Liver (tissue), 9 donors: ENCODE results near the gene ADGRG3. TPM values are rescaled to one million over a fixed set of nuclear protein-coding genes. Genes with fewer than 3 reads are reported as not detected.

Experiments
- DNase-seq: peaks from one replicate; pipeline ENCODE4 v3.0.0-alpha.2; 2017; ENCODE audit warnings: low spot score
- H3K27ac ChIP-seq, 2 donors: one replicate each; pipeline ENCODE4 v1.7.0; 2013; ENCODE audit warnings: inconsistent platforms in 2 of 2, low read length in 2 of 2, control low read depth in 1 of 2, low read depth in 1 of 2, mild to moderate bottlenecking in 1 of 2
- H3K27me3 ChIP-seq, 4 donors: one replicate each; pipeline versions ENCODE4 v1.6.1 to v1.7.0; 2013; ENCODE audit warnings: low read length in 3 of 4, inconsistent platforms in 1 of 4, mild to moderate bottlenecking in 1 of 4, moderate library complexity in 1 of 4; ENCODE audit not compliant: control insufficient read depth in 4 of 4, insufficient read depth in 4 of 4
- H3K36me3 ChIP-seq, 4 donors: one replicate each; pipeline versions ENCODE4 v1.6.1 to v1.7.0; 2013; ENCODE audit warnings: low read length in 3 of 4, mild to moderate bottlenecking in 3 of 4, low read depth in 1 of 4, moderate library complexity in 1 of 4; ENCODE audit not compliant: control insufficient read depth in 4 of 4, insufficient read depth in 3 of 4
- H3K4me1 ChIP-seq, 4 donors: one replicate each; pipeline versions ENCODE4 v1.6.1 to v1.7.0; 2013; ENCODE audit warnings: low read length in 3 of 4, mild to moderate bottlenecking in 3 of 4, moderate library complexity in 1 of 4; ENCODE audit not compliant: control insufficient read depth in 4 of 4, insufficient read depth in 4 of 4
- H3K4me3 ChIP-seq, 3 donors: one replicate each; pipeline versions ENCODE4 v1.6.1 to v1.7.0; 2013; ENCODE audit warnings: low read length in 3 of 3, control low read depth in 1 of 3, low read depth in 1 of 3, mild to moderate bottlenecking in 1 of 3
- H3K9ac ChIP-seq, 2 donors: one replicate each; pipeline ENCODE4 v1.7.0; 2013; ENCODE audit warnings: low read length in 2 of 2, mild to moderate bottlenecking in 2 of 2, moderate library complexity in 2 of 2, control low read depth in 1 of 2, low read depth in 1 of 2
- H3K9me3 ChIP-seq, 4 donors: one replicate each; pipeline versions ENCODE4 v1.6.1 to v1.7.0; 2013; ENCODE audit warnings: low read length in 3 of 4; ENCODE audit not compliant: control insufficient read depth in 4 of 4
- ATF3 ChIP-seq: IDR thresholded peaks from 2 replicates; pipeline ENCODE4 v1.6.1; 2016; ENCODE audit warnings: antibody characterized with exemption
- EGR1 ChIP-seq, 2 donors: IDR thresholded peaks; 2 replicates each; pipeline ENCODE4 v1.6.1; 2016 to 2018; ENCODE audit warnings: antibody characterized with exemption in 2 of 2, low read depth in 2 of 2
- FOXA1 ChIP-seq: IDR thresholded peaks from 2 replicates; pipeline ENCODE4 v1.6.1; 2016; ENCODE audit warnings: antibody characterized with exemption
- FOXA2 ChIP-seq: IDR thresholded peaks from 2 replicates; pipeline ENCODE4 v1.6.1; 2016; ENCODE audit warnings: antibody characterized with exemption
- GABPA ChIP-seq, 2 donors: IDR thresholded peaks in 1 of 2; conservative IDR thresholded peaks in 1 of 2; 2 replicates each; pipeline ENCODE4 v1.6.1; 2016; ENCODE audit warnings: antibody characterized with exemption in 2 of 2, mild to moderate bottlenecking in 1 of 2, moderate library complexity in 1 of 2
- JUND ChIP-seq, 2 donors: IDR thresholded peaks; 2 replicates each; pipeline ENCODE4 v1.6.1; 2016; ENCODE audit warnings: antibody characterized with exemption in 2 of 2
- NR2F2 ChIP-seq: IDR thresholded peaks from 2 replicates; pipeline ENCODE4 v1.6.1; 2016; ENCODE audit warnings: antibody characterized with exemption
- RAD21 ChIP-seq, 2 donors: IDR thresholded peaks; 2 replicates each; pipeline ENCODE4 v1.6.1; 2016; ENCODE audit warnings: antibody characterized with exemption in 2 of 2, mild to moderate bottlenecking in 2 of 2
- REST ChIP-seq: IDR thresholded peaks from 2 replicates; pipeline ENCODE4 v1.6.1; 2016; ENCODE audit warnings: antibody characterized with exemption, mild to moderate bottlenecking
- RXRA ChIP-seq, 2 donors: IDR thresholded peaks; 2 replicates each; pipeline ENCODE4 v1.6.1; 2017 to 2018; ENCODE audit warnings: antibody characterized with exemption in 2 of 2, mild to moderate bottlenecking in 1 of 2
- ZBTB33 ChIP-seq: IDR thresholded peaks from 2 replicates; pipeline ENCODE4 v1.6.1; 2016; ENCODE audit warnings: antibody characterized with exemption
- WGBS: extraction: QIAGEN DNeasy Blood & Tissue Kit; methylation state at CpG from one replicate; pipeline ENCODE4 v1.1.7; 2013; 5-methylcytosine and 5-hydroxymethylcytosine counted together
- polyA plus RNA-seq, 2 donors: library from polyadenylated mRNA; stranded (reverse) in 1 of 2; unstranded in 1 of 2; fragments of 200-250 nt in 1 of 2; fragments of >200 nt in 1 of 2; fragmentation: Nextera tagmentation in 1 of 2; extraction: Ambion mirVana in 1 of 2; gene quantifications; one replicate each; pipeline versions ENCODE4 v1.2.1 to v1.2.3, GENCODE V29; 2013 to 2015
- total RNA-seq, 2 donors: library from RNA; depleted of rRNA; stranded (reverse); fragments of >200 nt; gene quantifications; one replicate each; pipeline ENCODE4 v1.2.3, GENCODE V29; 2014
- donor health status: healthy.
- donor health status: healthy.
- donor health status: healthy.
- donor health status: healthy.
- donor health status: healthy.

ADGRG3 gene
- total and polyA plus RNA-seq, 4 donors, result 0.52 to 3.2 (median 1.0) TPM

GRCh38 chr16:57724531-57724930, 56.4 kb downstream of the ADGRG3 start:
- DNase-seq, result no peak
- H3K27ac ChIP-seq, result no peak overlapping the region
- no peak for TF ChIP-seq ZBTB33
- TF ChIP-seq REST, result no peak
- no peak for TF ChIP-seq ATF3
- no peak for TF ChIP-seq NR2F2
- no peak for TF ChIP-seq GABPA (IDR thresholded peaks at IDR 0.05 in 1 of 2, conservative IDR thresholded peaks at IDR 0.05 in 1 of 2)
- TF ChIP-seq EGR1 (IDR thresholded peaks at IDR 0.05; ENCODE audit: low read depth in 2 of 2), result no peak
- H3K36me3 ChIP-seq, result no peaks in the 10 kb centered on the region
- H3K4me3 ChIP-seq, result no peak overlapping the region
- no peaks in the 10 kb centered on the region for H3K9me3 ChIP-seq
- H3K4me1 ChIP-seq, result peaks cover 0 to 3% (median 0%) of the 10 kb centered on the region in 4 donors
- no peaks in the 10 kb centered on the region for H3K27me3 ChIP-seq
- H3K9ac ChIP-seq, result no peak overlapping the region
- 89% methylated on average over 15 of the region's 15 CpGs for WGBS

- WGBS, result 71% methylated on average over 5 of the region's 5 CpGs
- no peak overlapping the region for H3K9ac ChIP-seq
- no peak for TF ChIP-seq RAD21 (IDR thresholded peaks at IDR 0.05)
- no peak for TF ChIP-seq RXRA (IDR thresholded peaks at IDR 0.05)
- no peak for TF ChIP-seq NR2F2
- no peak for TF ChIP-seq ATF3
- no peak for TF ChIP-seq FOXA1
- no peak for TF ChIP-seq JUND (IDR thresholded peaks at IDR 0.05)
These were observed 57.0 kb downstream of the ADGRG3 start for GRCh38 chr16:57725151-57725550.

GRCh38 chr16:57725554-57725953, 57.4 kb downstream of the ADGRG3 start:
- no peak overlapping the region for H3K9ac ChIP-seq
- H3K4me1 ChIP-seq, result no peaks in the 10 kb centered on the region
- no peaks in the 10 kb centered on the region for H3K9me3 ChIP-seq
- H3K27ac ChIP-seq, result no peak overlapping the region
- no peak overlapping the region for H3K4me3 ChIP-seq
- H3K27me3 ChIP-seq, result no peaks in the 10 kb centered on the region
- H3K36me3 ChIP-seq, result no peaks in the 10 kb centered on the region
- TF ChIP-seq ZBTB33 (no peak), EGR1 (IDR thresholded peaks at IDR 0.05; ENCODE audit: low read depth in 2 of 2) (no peak), FOXA1 (no peak), GABPA (IDR thresholded peaks at IDR 0.05 in 1 of 2, conservative IDR thresholded peaks at IDR 0.05 in 1 of 2) (no peak), REST (no peak), RXRA (IDR thresholded peaks at IDR 0.05) (no peak), FOXA2 (no peak)
- 83% methylated on average over 5 of the region's 5 CpGs for WGBS
- DNase-seq, result no peak

More at GRCh38 chr16:57725151-57725550, 57.0 kb downstream of the ADGRG3 start:
- DNase-seq, result no peak
- H3K9me3 ChIP-seq, result no peaks in the 10 kb centered on the region
- H3K36me3 ChIP-seq, result no peaks in the 10 kb centered on the region
- no peak overlapping the region for H3K4me3 ChIP-seq
- H3K4me1 ChIP-seq, result peaks cover 0 to 3% (median 0%) of the 10 kb centered on the region in 4 donors
- H3K27ac ChIP-seq, result no peak overlapping the region
- no peaks in the 10 kb centered on the region for H3K27me3 ChIP-seq
